GM19023 (cell line): ENCODE results near the gene SPAG8.

Experiments
- ATAC-seq: cut with Tn5 transposase; IDR thresholded peaks from one replicate; pipeline ENCODE4 v1.9.1; 2021; ENCODE audit warnings: mild to moderate bottlenecking, moderate library complexity; ENCODE audit not compliant: unreplicated experiment

SPAG8 gene

GRCh38 chr9:35812025-35812602 lies at the start of gene SPAG8:
Gene SPAG8 (minus strand): TSS chr9:35812262. CDS start chr9:35812147, 115 bp downstream.
- peak; percentile 60 for ATAC-seq

GRCh38 chr9:35861161-35861897 lies 49.3 kb upstream of the SPAG8 start:
- no peak for ATAC-seq

- no peak for ATAC-seq
These were observed 47.9 kb upstream of the SPAG8 start for GRCh38 chr9:35859990-35860339.

GRCh38 chr9:35859310-35859989 lies 47.4 kb upstream of the SPAG8 start:
- no peak for ATAC-seq

GRCh38 chr9:35858458-35858857 lies 46.4 kb upstream of the SPAG8 start:
- no peak for ATAC-seq

- no peak for ATAC-seq
These were observed 44.8 kb upstream of the SPAG8 start for GRCh38 chr9:35856882-35857281.

- no peak for ATAC-seq
These were observed 44.1 kb upstream of the SPAG8 start for GRCh38 chr9:35856206-35856605.

- ATAC-seq = no peak
These were observed 42.2 kb upstream of the SPAG8 start for GRCh38 chr9:35854091-35854762.

GRCh38 chr9:35852876-35853865 lies 41.1 kb upstream of the SPAG8 start:
- no peak for ATAC-seq

GRCh38 chr9:35852267-35852815 lies 40.3 kb upstream of the SPAG8 start:
- no peak for ATAC-seq

- peak; percentile 95 for ATAC-seq
These were observed 35.9 kb upstream of the SPAG8 start for GRCh38 chr9:35847792-35848572.

- ATAC-seq = no peak
These were observed 34.0 kb upstream of the SPAG8 start for GRCh38 chr9:35845824-35846771.

- no peak for ATAC-seq
These were observed 32.7 kb upstream of the SPAG8 start for GRCh38 chr9:35844628-35845270.

- peak; percentile 76 for ATAC-seq
These were observed 30.7 kb upstream of the SPAG8 start for GRCh38 chr9:35842795-35843194.

- no peak for ATAC-seq
These were observed 30.1 kb upstream of the SPAG8 start for GRCh38 chr9:35842020-35842745.

GRCh38 chr9:35841645-35841900 lies 29.5 kb upstream of the SPAG8 start:
- no peak for ATAC-seq

- ATAC-seq = no peak
These were observed 29.0 kb upstream of the SPAG8 start for GRCh38 chr9:35840881-35841644.
